HG03354 (cell line): Measurements from ENCODE around the gene PKN2.

ENCODE experiments used
- ATAC-seq: cut with Tn5 transposase; IDR thresholded peaks from one replicate; pipeline ENCODE4 v1.9.1; 2021; ENCODE audit warnings: mild to moderate bottlenecking; ENCODE audit not compliant: unreplicated experiment, poor library complexity, severe bottlenecking

PKN2 gene

DNA sequence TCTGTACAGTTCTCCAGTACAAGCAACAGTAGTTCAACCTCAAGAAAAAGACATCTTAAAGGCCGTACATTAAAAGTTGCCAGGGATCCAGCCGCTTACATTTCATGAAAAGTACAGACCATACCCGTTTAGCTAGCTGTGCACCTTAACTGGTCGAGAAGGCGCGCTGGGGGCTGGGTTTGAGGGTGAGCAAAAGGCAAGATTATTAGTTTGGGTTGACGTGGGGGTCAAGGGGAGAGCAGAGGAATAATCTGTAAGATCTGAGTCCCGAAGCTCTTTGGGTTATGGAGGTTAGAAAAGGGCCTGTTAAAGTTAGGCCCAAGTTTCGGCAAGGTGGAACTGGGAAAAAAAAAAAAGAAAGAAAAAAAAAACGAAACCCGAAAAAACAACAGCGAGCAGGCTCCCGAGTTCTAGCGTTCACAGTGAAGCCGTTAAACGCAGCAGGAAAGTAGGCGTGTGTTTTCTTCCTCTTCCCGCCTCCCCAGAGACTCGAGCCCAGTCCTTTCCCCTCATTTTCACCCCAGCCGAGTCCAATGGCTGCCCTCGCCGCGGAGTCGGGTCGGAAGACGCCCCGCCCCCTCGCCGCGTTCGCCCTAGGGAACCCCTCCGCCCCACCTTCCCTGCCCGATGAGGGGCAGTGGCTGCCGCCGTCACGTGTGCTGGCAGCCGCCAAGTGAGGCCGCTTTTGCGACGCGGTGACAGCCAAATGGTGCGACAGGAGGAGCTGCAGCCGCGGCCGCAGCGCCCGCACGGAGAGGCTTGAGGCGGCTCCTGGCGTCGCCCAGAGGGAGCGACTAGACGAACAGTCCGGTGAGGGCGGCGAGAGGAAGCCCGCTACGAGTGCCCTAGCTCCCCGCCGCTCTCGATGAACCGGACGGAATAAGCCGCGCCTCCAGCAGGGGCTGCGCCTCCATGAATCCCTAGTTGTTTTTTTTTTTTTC is at the start of gene PKN2:
TSS of gene PKN2 (plus strand) at position 733 of the 941 bp plus-strand sequence. CDS start 308 bp downstream, outside the sequence.
- ATAC-seq, result peak; percentile 87

DNA sequence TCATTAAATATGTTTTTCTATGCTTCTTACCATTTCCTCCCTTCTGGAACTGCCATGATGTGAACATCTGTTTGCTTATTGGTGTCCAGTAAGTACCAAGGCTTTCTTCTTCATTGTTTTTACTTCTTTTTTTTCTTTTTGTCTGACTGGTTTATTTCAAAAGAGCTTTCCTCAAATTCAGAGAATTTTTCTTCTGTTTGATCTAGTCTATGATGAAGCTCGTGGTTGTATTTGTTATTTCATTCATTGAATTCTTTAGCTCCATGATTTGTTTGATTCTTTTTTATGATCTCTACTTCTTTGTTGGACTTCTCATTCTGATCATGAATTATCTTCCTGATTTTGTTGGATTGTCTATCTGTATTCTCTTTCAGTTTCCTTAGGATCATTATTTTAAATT is 49.5 kb upstream of the PKN2 start:
- no peak for ATAC-seq

DNA sequence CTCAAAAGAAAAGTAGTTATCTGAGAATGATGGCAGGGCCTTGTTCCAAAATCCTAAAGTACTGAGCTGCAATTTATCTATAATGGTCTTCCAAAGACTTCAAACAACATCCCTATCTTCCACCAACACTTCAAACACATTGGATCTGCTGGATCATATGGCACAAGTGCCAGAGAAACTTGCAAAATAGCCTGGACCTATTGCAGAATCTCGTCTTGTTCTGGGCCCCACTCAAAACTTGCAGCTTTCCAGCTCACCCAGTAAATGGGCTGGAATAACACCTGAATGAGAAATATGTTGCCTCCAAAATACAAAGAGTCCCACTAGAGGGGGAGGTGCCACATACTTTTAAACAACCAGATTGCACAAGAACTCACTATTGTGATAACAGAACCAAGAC is 44.0 kb upstream of the PKN2 start:
- ATAC-seq, result no peak

DNA sequence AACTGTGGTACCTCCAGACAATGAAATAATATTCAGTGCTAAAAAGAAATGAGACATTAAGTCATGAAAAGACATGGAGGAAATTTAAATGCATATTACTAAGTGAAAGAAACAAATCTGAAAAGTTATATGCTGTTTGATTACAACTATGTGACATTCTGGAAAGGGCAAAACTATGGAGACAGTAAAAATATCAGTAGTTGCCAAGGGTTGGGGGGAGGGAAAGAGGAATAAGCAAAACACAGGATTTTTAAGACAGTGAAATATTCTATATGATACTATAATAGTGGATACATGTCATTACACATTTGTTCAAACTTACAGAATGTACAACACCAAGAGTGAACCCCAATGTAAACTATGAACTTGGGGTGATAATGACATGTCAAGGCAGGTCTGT is 38.2 kb upstream of the PKN2 start:
- ATAC-seq, result no peak

DNA sequence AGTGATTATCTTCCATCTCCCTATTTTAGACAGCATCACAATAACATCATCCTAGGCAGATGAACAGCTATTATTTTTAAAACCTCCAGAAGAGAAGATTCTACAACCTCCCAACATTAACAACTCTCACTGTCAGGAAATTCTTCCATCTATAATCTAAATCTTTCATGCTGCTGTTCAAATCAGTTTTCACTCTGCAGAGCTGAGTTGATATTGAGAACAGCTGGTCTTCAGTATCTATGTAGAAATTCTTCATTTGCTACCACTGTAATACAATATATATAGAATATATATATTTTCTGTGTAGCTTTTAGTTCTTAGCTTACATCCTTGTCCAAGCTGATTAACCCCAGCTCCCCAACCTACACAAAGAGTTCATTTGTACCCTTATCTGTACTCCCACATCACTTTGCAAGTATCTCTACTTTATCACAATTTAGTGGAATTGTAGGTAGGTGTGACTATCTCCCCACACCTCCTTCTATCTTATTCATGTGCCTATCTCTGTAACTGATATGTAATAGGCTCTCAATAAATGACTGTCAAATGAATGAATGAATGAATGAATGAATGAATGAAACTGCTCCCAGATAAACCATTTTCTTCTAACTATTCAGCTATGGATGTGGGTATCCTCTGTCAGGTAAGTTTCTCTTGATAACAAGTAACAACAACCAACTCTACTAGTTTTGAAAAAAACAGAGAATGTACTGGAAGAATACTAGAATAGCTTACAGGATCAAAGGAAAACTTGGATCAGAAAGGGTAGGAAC is 37.4 kb upstream of the PKN2 start:
- ATAC-seq, result no peak

DNA sequence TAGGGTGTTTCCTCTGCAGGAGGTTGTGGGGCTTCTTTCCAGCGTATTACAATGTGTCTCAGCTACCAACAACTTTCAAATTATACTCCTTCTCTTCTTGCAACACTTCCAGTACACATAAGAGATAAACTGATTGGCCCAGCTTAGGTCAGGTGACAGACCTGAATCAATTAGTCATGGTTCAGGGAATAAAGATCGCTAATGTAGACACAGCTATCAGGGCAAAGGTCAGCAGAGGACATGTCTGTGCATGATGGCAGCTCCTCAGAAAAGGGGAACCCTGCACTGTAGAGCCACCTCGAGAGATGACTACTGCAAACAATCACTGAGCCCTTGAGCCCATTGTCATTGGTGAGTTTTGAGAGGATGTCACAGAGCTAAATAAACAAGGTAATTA is 36.8 kb upstream of the PKN2 start:
- ATAC-seq, result peak; percentile 63

DNA sequence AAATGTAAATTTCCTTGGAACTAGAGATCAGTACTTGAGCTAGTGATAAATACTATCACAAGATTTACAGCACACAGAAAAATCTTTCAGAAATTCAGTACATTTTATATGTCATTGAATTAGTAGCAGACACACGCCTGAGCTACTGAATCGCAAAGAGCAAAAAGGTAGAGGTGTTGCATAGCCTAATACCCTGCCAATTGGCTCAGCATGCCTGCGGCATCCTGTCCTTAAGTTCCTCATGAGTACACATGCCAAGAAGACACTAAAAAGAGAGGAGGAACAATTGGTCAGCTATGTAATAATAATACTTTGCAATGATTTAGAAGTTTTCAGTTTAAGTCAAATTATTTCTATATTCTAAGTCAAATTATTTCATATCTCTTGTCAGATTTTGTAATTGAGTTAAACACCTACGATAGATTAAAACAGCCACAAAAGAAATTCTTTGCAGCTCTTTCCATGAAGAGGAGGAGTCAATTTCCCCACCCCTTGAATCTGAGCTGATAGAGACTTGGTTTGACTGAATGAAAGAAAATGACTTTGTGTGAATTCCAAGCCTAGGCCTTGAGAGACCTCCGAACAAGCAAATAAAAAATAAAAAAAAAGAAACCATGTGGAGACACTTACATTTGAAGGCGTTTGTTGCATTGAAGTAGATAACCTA is 36.2 kb upstream of the PKN2 start:
- ATAC-seq, result no peak

DNA sequence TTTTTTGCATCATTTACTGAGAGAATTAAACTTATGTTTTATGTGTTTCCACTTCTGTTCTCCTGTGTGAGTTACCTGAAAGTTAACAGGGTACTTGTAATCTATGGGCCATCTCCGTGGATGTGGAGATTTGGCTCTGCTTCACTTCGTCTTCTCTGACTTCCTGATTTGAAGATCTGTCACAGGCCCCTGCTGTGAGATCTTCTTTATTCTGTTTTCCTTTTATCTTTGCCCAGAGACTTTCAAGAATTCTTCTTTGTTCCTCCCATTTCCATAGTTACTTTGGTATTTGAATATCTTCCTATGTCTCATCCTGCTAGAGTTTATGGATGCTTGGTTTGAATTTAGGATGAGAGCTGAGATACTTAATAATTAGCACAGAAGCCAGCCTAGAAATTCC is 35.4 kb upstream of the PKN2 start:
- ATAC-seq, result no peak

DNA sequence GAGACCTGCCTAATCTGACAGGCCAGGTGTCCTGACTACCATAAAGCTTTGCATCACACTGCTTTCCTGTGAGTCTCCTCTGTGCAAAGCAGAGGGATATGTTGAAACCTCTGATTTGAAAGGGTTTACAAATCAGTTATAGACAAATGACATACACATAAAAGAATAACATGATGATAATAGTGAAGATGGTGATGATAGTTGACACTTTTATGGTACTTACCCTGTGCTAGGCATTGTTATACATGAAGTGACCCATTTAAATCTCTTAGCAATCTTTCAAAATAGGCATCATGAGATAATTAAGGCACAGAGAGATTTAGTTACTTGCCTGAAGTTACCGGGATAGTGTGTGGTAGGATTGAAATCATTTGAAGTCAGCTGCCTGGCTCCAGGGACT is 34.1 kb upstream of the PKN2 start:
- no peak for ATAC-seq

DNA sequence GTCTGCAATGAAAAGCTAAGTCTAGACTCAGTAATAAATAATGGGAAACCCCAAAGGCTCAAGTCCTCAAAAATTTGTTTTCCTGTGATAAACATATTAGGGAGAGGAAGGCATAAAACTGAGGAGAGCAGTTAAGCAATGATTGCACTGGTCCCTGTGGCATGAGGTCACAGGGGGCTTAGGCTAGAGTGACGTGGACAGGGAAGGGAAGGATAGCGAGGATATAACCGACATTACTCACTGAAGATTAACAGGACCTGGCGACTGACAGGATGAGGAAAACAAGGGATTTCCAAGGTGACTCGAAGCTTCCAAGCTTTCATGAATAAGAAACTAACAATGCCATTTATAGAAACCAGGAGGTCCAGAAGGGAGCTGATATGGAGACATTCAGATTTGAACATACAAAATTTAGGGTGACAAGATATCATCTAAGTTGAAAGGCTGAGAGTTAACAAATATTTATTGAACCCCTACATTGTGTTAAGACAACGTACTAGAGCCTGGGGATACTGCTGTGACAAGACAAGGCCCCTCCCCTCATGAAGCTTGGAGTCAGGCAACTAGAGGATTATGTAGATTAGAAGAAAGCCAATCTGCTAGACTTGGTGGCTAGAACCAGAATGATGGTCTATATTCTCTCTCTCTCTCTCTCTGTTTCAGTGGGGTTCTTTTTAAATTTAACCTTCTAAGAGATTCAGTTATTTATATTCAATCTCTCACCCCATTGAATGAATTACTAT is 33.2 kb upstream of the PKN2 start:
- ATAC-seq, result no peak

DNA sequence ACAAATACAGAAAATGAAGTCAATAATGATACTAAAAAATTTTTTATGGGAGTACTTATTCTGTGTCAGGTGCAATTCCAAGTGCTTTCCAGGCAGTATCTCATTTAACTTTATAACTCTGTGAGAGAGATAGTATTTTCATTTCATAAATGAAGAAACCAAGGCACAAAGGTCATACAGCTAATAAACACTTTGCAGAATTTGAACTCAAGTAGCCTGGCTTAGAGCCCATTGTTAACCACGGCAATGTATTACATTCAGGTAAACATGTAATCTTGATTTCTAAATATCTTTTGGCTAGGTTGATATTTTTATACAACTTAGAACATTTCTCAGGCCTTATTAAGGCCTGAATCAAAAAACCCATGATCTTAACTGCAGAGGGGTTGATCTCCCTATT is 28.9 kb upstream of the PKN2 start:
- no peak for ATAC-seq

DNA sequence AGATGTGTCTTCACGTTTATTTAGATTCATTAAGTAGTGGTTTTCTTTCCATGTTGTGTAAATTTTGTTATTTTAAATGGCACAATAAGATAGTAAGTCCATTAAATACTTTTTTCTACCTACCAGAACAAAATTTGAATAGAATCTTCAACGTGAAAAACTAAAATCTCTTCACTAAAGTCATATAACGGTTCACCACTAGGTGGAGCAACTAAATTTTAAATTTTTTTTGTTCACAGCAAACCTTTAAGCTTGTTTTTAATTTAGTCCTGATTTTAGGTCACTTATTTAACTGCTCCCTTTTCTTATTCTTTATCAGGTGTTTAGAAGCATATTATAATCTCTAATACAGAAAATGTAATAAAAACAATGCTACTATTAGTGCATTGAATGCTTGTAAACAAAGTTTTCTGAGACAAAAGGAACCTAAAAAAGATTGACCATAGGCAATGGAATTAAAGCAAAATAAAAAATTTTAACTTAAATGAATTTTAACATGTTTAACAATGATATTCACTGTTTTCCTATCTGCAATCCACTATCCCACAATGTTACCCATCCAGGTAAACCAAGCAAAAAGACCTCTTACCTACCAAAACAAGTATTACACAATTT is 28.3 kb upstream of the PKN2 start:
- ATAC-seq, result no peak

DNA sequence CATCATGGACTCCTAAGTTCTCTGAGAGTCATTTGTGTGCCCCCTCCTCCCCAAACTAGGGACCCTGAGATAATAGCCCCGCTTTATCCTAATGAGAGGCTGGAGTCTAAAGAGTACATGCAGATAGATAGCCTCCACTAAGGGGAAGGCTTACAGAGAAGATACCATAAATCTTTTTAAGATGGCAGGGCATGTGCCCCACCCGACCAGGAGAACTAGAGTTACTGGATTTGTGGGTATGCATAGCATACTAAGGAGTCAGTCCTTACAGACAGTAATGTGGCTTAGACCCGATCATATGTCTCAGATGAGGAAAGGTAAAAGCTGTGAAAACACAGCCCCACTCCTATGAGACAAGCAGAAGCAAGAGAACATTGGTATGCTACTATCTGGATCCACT is 25.7 kb upstream of the PKN2 start:
- ATAC-seq, result no peak

DNA sequence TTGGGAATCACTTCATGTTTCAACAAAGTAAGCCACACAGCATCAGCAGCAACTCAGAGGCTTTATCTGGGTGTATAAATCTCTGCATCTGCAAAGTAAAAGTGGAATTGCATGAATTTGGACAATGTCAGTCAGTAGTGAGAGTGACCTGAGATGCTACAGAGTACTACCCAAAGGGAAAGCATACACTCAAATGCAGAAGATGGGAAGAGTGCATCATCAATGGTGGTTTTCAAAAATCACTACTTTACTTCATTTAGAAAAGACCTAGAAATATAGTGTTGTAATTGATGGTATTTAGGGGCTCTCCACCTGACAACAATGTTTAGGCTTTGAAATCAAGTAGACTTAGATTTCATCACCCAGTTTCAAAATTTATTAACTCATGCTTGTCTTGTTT is 24.5 kb upstream of the PKN2 start:
- no peak for ATAC-seq

DNA sequence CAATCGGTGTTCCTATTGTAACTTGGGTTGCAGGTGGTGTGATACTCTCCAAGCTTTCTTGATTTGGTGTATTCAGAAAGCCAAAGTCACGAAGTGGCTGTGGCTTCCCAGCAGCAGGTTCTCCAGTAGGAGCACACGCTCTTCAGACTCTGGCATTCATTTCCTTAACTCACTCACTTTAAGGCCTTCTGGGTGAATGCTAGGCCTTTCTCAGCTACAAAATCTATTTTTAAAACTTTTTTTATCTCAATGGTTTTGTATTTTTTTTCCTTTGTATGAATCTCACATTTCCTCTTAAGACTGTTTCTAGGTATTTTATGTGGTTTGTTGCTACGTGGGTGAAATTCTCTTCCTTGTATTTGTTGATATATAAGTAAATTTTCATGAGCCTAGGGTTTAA is 22.9 kb upstream of the PKN2 start:
- ATAC-seq, result no peak

DNA sequence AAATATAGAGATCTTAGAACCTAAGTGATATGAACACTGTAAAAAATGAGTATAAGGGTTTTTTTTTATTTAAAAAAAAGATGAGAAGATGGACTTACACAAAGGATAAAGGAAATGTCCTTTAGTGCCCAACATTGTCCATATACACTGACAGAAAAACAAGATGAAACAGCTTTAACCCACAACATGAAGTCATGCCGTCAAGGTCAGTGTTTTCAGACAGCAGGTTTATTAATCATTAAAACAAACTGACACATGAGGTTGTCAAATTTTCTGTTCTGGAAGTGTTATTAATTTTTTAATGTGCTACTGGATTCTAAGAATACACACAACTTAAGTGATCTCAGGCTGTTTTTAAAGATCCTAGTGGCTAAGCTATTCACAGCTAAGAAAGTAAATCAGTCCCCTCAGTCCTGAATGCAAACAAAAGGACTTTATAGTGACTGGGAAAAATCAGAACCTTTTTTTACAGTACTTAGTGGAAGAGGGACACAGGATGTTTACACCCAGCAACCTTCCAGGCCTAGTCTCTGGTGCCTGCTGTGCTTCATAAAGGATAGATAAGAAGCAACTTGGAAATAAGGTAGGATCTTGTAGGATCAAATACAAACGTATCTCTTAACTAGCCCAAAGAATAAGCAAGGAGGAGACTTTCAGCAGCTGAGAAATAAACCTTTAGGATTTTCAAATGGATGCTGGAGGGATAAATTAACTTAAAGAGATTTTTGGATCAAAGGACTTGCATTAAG is 21.9 kb upstream of the PKN2 start:
- ATAC-seq, result peak; percentile 76

DNA sequence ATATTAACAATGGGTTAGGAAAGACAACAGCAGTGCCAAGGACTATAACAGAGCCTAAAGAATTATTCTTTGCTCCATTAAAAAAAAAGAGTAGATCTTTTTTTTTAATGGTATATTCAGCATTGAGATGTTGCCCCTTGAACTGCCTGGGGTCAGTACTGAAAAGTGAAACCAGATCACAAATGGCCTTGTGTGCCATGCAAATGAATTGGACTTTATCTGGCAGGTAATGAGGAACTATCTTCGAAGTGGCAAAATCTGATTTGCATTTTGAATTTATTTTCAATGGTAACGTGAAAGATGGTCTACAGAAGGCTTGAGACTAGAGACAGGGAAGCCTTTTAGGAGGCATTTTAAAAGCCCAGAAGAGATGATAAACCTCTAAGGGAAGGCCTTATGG is 21.4 kb upstream of the PKN2 start:
- ATAC-seq, result peak; percentile 51

DNA sequence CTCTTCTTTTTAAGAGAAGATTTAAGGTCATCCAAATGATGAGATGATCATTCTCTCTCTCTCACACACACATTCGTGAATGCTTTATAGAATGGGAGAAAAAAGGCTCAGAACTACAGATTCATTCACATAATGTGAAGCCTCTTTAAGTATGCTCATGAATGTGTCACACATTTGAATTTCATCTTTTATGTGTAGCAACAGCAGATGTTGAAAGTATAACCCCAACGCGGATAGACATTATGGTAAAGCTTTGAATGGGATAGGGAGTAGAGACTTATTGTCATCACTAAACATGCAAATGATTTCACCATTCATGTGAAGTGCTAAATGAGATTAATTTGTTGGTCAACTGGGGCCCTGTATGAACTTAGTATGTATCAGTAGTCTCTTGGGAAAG is 15.7 kb upstream of the PKN2 start:
- ATAC-seq, result no peak

DNA sequence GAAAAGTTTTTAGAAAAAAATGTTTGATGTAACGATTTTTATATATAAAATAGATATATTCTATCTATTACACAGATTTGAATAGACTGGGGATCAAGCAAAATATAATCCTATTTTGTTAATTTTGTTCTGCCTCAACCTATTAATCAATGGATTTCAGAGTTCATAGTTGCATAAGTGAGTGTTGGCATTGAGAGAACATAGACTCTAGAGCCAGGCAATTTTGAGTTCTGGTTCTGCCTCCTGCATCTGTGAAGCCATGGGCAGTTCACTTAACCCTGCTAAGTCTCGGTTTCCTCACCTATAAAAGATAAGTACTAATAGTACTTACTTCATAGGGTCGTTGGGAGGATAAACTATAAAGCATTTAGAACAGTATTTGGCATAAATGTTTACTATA is 13.6 kb upstream of the PKN2 start:
- ATAC-seq, result no peak
